GM21825 (cell line): ENCODE data around the gene MUC7.

Source experiments
- ATAC-seq: cut with Tn5 transposase; IDR thresholded peaks from one replicate; pipeline ENCODE4 v1.9.1; 2021; ENCODE audit warnings: mild to moderate bottlenecking, moderate library complexity; ENCODE audit not compliant: unreplicated experiment

The MUC7 gene

GRCh38 chr4:70531981-70532380, 60.0 kb downstream of the MUC7 start:
- ATAC-seq, result peak; percentile 78
